Karpas-422 (cell line): Measurements from ENCODE around the gene KCNC4. TPM values are rescaled to one million over a fixed set of nuclear protein-coding genes. Genes with fewer than 3 reads are reported as not detected.

Source experiments
- DNase-seq: peaks from one replicate; pipeline ENCODE4 v3.0.0-alpha.2; 2015
- H2AFZ ChIP-seq: fragments of 200-600 bp; sonication (generic); 2 replicates; pipeline ENCODE4 v1.6.1; 2014; ENCODE audit warnings: antibody characterized with exemption, low read length, mixed read lengths
- H3K27ac ChIP-seq: fragments of 200-600 bp; sonication (generic); 2 replicates; pipeline ENCODE4 v1.5.1; 2014; ENCODE audit warnings: mild to moderate bottlenecking, low read length, moderate library complexity
- H3K27me3 ChIP-seq: fragments of 200-600 bp; sonication (generic); 2 replicates; pipeline ENCODE4 v1.6.1; 2014; ENCODE audit warnings: low read length, mixed read lengths
- H3K36me3 ChIP-seq: fragments of 200-600 bp; sonication (generic); 2 replicates; pipeline ENCODE4 v1.6.1; 2014; ENCODE audit warnings: low read length, mixed read lengths; ENCODE audit not compliant: insufficient read depth
- H3K4me1 ChIP-seq: fragments of 200-600 bp; sonication (generic); 2 replicates; pipeline ENCODE4 v1.6.1; 2014; ENCODE audit warnings: mild to moderate bottlenecking, low read length, mixed read lengths
- H3K4me2 ChIP-seq: fragments of 200-600 bp; sonication (generic); 2 replicates; pipeline ENCODE4 v1.6.1; 2014; ENCODE audit warnings: low read length, low read depth, mild to moderate bottlenecking; ENCODE audit not compliant: poor library complexity, severe bottlenecking
- H3K4me3 ChIP-seq: fragments of 200-600 bp; sonication (generic); 2 replicates; pipeline ENCODE4 v1.5.1; 2014; ENCODE audit warnings: mild to moderate bottlenecking, antibody characterized with exemption, low read length, mixed read lengths
- H3K79me2 ChIP-seq: fragments of 200-600 bp; sonication (generic); 2 replicates; pipeline ENCODE4 v1.6.1; 2014; ENCODE audit warnings: mild to moderate bottlenecking, low read length, mixed read lengths
- H3K9ac ChIP-seq: fragments of 200-600 bp; sonication (generic); 2 replicates; pipeline ENCODE4 v1.6.0; 2014; ENCODE audit warnings: low read length
- H3K9me2 ChIP-seq: fragments of 200-600 bp; sonication (generic), shearing (Covaris generic); replicated peaks from 2 replicates; pipeline ENCODE4 v1.6.0; 2014; ENCODE audit warnings: mild to moderate bottlenecking, low read length, moderate library complexity; ENCODE audit not compliant: insufficient read depth
- H3K9me3 ChIP-seq: fragments of 300-700, 200-600 bp; sonication (generic); 2 replicates; pipeline ENCODE4 v1.6.1; 2014; ENCODE audit warnings: low read length, mixed read lengths
- H4K20me1 ChIP-seq: fragments of 200-600 bp; sonication (generic); 2 replicates; pipeline ENCODE4 v1.6.1; 2014; ENCODE audit warnings: mild to moderate bottlenecking, antibody characterized with exemption, low read length, low read depth; ENCODE audit not compliant: insufficient read depth
- small RNA-seq: library from RNA; depleted of rRNA; stranded (forward); fragments of <200 nt; gene quantifications from one replicate; pipeline ENCODE3, GENCODE V24; 2014
- total RNA-seq: library from RNA; depleted of rRNA; stranded (reverse); fragments of >200 nt; shearing (Covaris generic); gene quantifications from 2 replicates; pipeline ENCODE4 v1.2.3, GENCODE V29; 2014; ENCODE audit warnings: low replicate concordance; rRNA removed

Gene KCNC4
- total RNA-seq, 1 experiment from 2014 or later = 1.6 TPM

DNA sequence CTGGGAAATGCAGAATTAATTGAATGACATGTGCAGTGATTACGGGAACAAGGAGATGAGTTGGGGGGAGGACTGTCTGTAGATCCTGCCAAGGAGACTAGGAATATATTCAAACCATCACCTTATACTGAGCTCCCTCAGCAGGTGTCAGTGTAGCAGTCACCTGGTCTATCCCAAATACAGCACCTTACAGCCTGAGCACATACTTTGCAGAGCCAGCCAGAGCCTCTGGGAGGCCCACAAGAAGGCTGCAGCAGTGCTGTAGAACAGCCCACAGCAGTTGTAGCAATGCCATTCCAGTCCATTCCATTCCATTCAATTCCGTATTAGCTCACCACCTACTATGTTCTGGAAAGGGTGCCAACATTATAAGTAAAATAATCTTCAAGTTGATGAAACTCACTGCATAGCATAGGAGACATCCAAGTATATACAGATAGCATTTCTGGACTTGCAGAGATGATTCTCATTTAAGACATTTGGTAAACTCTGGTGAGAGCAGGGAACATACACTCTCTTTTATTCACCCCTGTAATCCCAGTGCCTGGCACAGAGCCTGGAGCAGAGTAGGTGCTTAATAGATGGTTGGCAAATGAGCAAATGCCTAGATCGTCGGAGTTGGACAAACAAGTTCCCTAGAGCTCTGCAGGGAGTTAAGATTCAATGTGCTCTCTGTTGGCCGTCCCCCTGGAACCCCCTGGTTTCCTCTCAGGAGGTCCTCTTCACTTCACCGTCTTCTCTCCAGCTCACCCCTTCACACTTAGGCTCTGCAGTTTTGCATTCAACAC, 44.7 kb downstream of the KCNC4 start:
- Histone ChIP-seq H3K9me3 (no peaks in the 10 kb centered on the region), H3K27me3 (no peaks in the 10 kb centered on the region), H3K79me2 (no peaks in the 10 kb centered on the region), H3K9me2 (no peaks in the 10 kb centered on the region), H2AFZ (no peak overlapping the region), H3K36me3 (no peaks in the 10 kb centered on the region), H3K27ac (no peak overlapping the region), H4K20me1 (0 out of 2 replicates have a peak, but pooled peaks cover 6% of the 10 kb centered on the region), H3K4me3 (no peak overlapping the region), H3K9ac (no peak overlapping the region), H3K4me2 (no peak overlapping the region), H3K4me1 (peaks cover 3% of the 10 kb centered on the region; the same call in 1 of the 2 replicates)
- DNase-seq = no peak

GRCh38 chr1:110255392-110255787, 45.3 kb downstream of the KCNC4 start:
- Histone ChIP-seq H3K4me1 (peaks cover 3% of the 10 kb centered on the region; the same call in 1 of the 2 replicates), H3K9me3 (no peaks in the 10 kb centered on the region)
- DNase-seq = peak; percentile 56

DNA sequence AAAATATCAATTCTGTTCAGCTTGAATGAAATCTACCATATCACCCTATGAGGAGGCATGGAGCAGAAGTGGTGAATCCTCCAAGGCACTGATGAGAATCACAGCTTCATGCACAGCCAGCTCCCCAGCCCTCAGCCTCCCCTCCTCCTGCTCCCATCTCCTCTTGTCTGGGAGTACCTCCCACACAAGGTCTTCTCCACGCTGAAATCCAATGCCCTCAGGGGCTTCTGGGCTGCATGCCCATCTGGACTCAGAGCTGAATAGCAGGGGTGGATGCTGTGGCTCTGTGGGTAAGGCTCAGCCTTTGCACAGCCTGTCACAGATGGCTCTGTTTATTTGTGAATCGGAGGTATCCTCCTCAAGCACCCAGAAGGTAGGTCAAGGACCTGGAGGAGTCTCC, 48.6 kb downstream of the KCNC4 start:
- H3K36me3 ChIP-seq = no peaks in the 10 kb centered on the region
- H4K20me1 ChIP-seq = no peaks in the 10 kb centered on the region
- H3K4me2 ChIP-seq = no peak overlapping the region
- no peaks in the 10 kb centered on the region for H3K27me3 ChIP-seq
- no peak overlapping the region for H3K9ac ChIP-seq
- no peak overlapping the region for H2AFZ ChIP-seq
- no peak overlapping the region for H3K4me3 ChIP-seq
- no peaks in the 10 kb centered on the region for H3K9me2 ChIP-seq
- H3K27ac ChIP-seq = no peak overlapping the region
- H3K79me2 ChIP-seq = no peaks in the 10 kb centered on the region
- peaks cover 3% of the 10 kb centered on the region; the same call in 1 of the 2 replicates for H3K4me1 ChIP-seq
- DNase-seq = no peak
- no peaks in the 10 kb centered on the region for H3K9me3 ChIP-seq

More at GRCh38 chr1:110255392-110255787, 45.3 kb downstream of the KCNC4 start:
- Histone ChIP-seq H3K27me3 (no peaks in the 10 kb centered on the region), H3K27ac (no peak overlapping the region), H3K36me3 (no peaks in the 10 kb centered on the region), H3K4me3 (no peak overlapping the region), H3K4me2 (no peak overlapping the region), H3K9ac (no peak overlapping the region), H3K9me2 (no peaks in the 10 kb centered on the region), H2AFZ (no peak overlapping the region), H4K20me1 (0 out of 2 replicates have a peak, but pooled peaks cover 6% of the 10 kb centered on the region), H3K79me2 (no peaks in the 10 kb centered on the region)

- no peak overlapping the region for H3K4me2 ChIP-seq
- no peaks in the 10 kb centered on the region for H3K27me3 ChIP-seq
- no peak overlapping the region for H3K4me3 ChIP-seq
- H3K79me2 ChIP-seq = no peaks in the 10 kb centered on the region
- no peak for DNase-seq
- no peaks in the 10 kb centered on the region for H3K9me3 ChIP-seq
- no peak overlapping the region; the same call in 1 of the 2 replicates for H2AFZ ChIP-seq
- H3K9me2 ChIP-seq = no peaks in the 10 kb centered on the region
- H3K36me3 ChIP-seq = no peaks in the 10 kb centered on the region
- H4K20me1 ChIP-seq = no peaks in the 10 kb centered on the region
- no peak overlapping the region for H3K9ac ChIP-seq
- H3K27ac ChIP-seq = no peak overlapping the region
- H3K4me1 ChIP-seq = peaks cover 3% of the 10 kb centered on the region; the same call in 1 of the 2 replicates
Measured at GRCh38 chr1:110259770-110260169, 49.7 kb downstream of the KCNC4 start.

Small RNAs within 50 kb of the gene (small RNA-seq; reads per million reads assigned to genes)
- gene AL137790.1 = not detected

Other genes starting within 250 kb of the KCNC4 start
- gene AHCYL1, start 225.5 kb upstream of the KCNC4 start, total RNA-seq = 29.5 and 34.0 TPM in 2 replicates
- 35.3 and 53.8 TPM in 2 replicates for gene STRIP1, start 175.7 kb upstream of the KCNC4 start, total RNA-seq
- gene ALX3, start 139.6 kb upstream of the KCNC4 start, total RNA-seq = not detected in 2 replicates
- 0.19 and 0.47 TPM in 2 replicates for gene UBL4B, start 97.9 kb upstream of the KCNC4 start, total RNA-seq
- gene SLC6A17, start 59.8 kb upstream of the KCNC4 start, total RNA-seq = not detected in 2 replicates
- gene RBM15, start 129.1 kb downstream of the KCNC4 start, total RNA-seq = 101 and 150 TPM in 2 replicates
- gene SLC16A4, start 180.7 kb downstream of the KCNC4 start, total RNA-seq = 51.4 and 116 TPM in 2 replicates
- 352 and 401 TPM in 2 replicates for gene LAMTOR5, start 197.4 kb downstream of the KCNC4 start, total RNA-seq
- gene PROK1, start 240.8 kb downstream of the KCNC4 start, total RNA-seq = not detected in 2 replicates